IMR-90 (cell line): Measurements from ENCODE around the gene GSTM1. TPM values are rescaled to one million over a fixed set of nuclear protein-coding genes. Genes with fewer than 3 reads are reported as not detected.

ENCODE experiments used
- ATAC-seq: fragments of 200-7000 bp; cut with Tn5 transposase; 2 replicates; pipeline ENCODE4 v1.9.1; 2020; ENCODE audit warnings: low read depth, mild to moderate bottlenecking, moderate library complexity
- BruUV-seq: library from RNA; stranded (reverse); fragments of 400-500 nt; replicated peaks from 2 replicates; lab custom pipeline; 2021; lab: Mats Ljungman, UMichigan
- CTCF ChIA-PET: fragments of 300-600 bp; formaldehyde crosslinking; extraction: SDS; loops from one replicate; lab custom pipeline; 2021; ENCODE audit warnings: antibody characterized with exemption; lab: Yijun Ruan, JAX
- POLR2A ChIA-PET: fragments of 300-600 bp; sonication (Branson Sonifier 250); formaldehyde crosslinking; loops from one replicate; lab custom pipeline; 2022; ENCODE audit warnings: antibody characterized with exemption; ENCODE audit not compliant: unreplicated experiment; lab: Charles Lee
- DNase-seq: peaks from one replicate; pipeline ENCODE4 v3.0.0; 2013
- H2AFZ ChIP-seq: replicated peaks from 2 replicates; pipeline ENCODE3; 2013; ENCODE audit warnings: low read length, mild to moderate bottlenecking; ENCODE audit not compliant: poor library complexity
- H2AK5ac ChIP-seq: 2 replicates; pipeline ENCODE4 v1.6.1; 2013; ENCODE audit warnings: low read depth, low read length, inconsistent platforms
- H2AK9ac ChIP-seq: replicated peaks from 2 replicates; pipeline ENCODE3; 2013; ENCODE audit warnings: mild to moderate bottlenecking, low read depth, low read length, moderate library complexity; ENCODE audit not compliant: poor library complexity
- H2BK120ac ChIP-seq: 2 replicates; pipeline ENCODE4 v1.6.1; 2013; ENCODE audit warnings: low read depth, low read length, inconsistent platforms
- H2BK15ac ChIP-seq: 3 replicates; pipeline ENCODE4 v1.6.1; 2013; ENCODE audit warnings: low read depth, low read length, inconsistent platforms
- H2BK20ac ChIP-seq: 2 replicates; pipeline ENCODE4 v1.6.1; 2013; ENCODE audit warnings: low read depth, mild to moderate bottlenecking, inconsistent platforms, low read length, moderate library complexity
- H2BK5ac ChIP-seq: 2 replicates; pipeline ENCODE4 v1.6.1; 2013; ENCODE audit warnings: mild to moderate bottlenecking, low read depth, low read length, inconsistent platforms; ENCODE audit not compliant: poor library complexity, severe bottlenecking
- H3K14ac ChIP-seq: replicated peaks from 2 replicates; pipeline ENCODE4 v1.6.1; 2013; ENCODE audit warnings: low read depth, low read length, inconsistent platforms
- H3K18ac ChIP-seq: 2 replicates; pipeline ENCODE4 v1.6.1; 2013; ENCODE audit warnings: low read depth, low read length, control low read depth
- H3K23ac ChIP-seq: 2 replicates; pipeline ENCODE4 v1.6.1; 2013; ENCODE audit warnings: low read depth, low read length, inconsistent platforms
- H3K27ac ChIP-seq: 2 replicates; pipeline ENCODE4 v1.5.1; 2013; ENCODE audit warnings: mild to moderate bottlenecking, control low read depth, low read length; ENCODE audit not compliant: insufficient read depth
- H3K27me3 ChIP-seq: 2 replicates; pipeline ENCODE4 v1.6.1; 2013; ENCODE audit warnings: low read length; ENCODE audit not compliant: control insufficient read depth, insufficient read depth
- H3K36me3 ChIP-seq: 2 replicates; pipeline ENCODE4 v1.6.1; 2013; ENCODE audit warnings: low read length, mixed read lengths; ENCODE audit not compliant: control insufficient read depth, insufficient read depth
- H3K4ac ChIP-seq: 2 replicates; pipeline ENCODE4 v1.6.1; 2013; ENCODE audit warnings: low read depth, low read length, inconsistent platforms
- H3K4me1 ChIP-seq: 2 replicates; pipeline ENCODE4 v1.6.1; 2013; ENCODE audit warnings: low read length, mixed read lengths; ENCODE audit not compliant: control insufficient read depth, insufficient read depth
- H3K4me2 ChIP-seq: 2 replicates; pipeline ENCODE4 v1.6.1; 2013; ENCODE audit warnings: low read depth, mild to moderate bottlenecking, control low read depth, low read length, moderate library complexity
- H3K4me3 ChIP-seq: 2 replicates; pipeline ENCODE4 v1.5.1; 2013; ENCODE audit warnings: low read depth, mild to moderate bottlenecking, control low read depth, low read length, moderate library complexity; ENCODE audit not compliant: insufficient read depth
- H3K56ac ChIP-seq: 2 replicates; pipeline ENCODE4 v1.6.1; 2013; ENCODE audit warnings: low read length, inconsistent platforms; ENCODE audit not compliant: insufficient read depth; ENCODE audit errors: extremely low read depth
- H3K79me1 ChIP-seq, 2 experiments: 2 replicates each; pipeline ENCODE4 v1.6.1; 2013; ENCODE audit warnings: low read length in 2 of 2, inconsistent platforms in 1 of 2, low read depth in 1 of 2
- H3K9ac ChIP-seq: 2 replicates; pipeline ENCODE4 v1.6.1; 2013; ENCODE audit warnings: low read depth, low read length, control low read depth
- H3K9me1 ChIP-seq: 2 replicates; pipeline ENCODE4 v1.6.1; 2013; ENCODE audit warnings: low read length, inconsistent platforms; ENCODE audit not compliant: insufficient read depth
- H3K9me3 ChIP-seq: 2 replicates; pipeline ENCODE4 v1.6.1; 2013; ENCODE audit warnings: low read length; ENCODE audit not compliant: control insufficient read depth, insufficient read depth
- H4K20me1 ChIP-seq: 2 replicates; pipeline ENCODE4 v1.6.1; 2013; ENCODE audit warnings: low read length, inconsistent platforms; ENCODE audit not compliant: insufficient read depth
- H4K5ac ChIP-seq: 2 replicates; pipeline ENCODE4 v1.6.1; 2013; ENCODE audit warnings: mild to moderate bottlenecking, low read depth, low read length, control low read depth
- H4K8ac ChIP-seq, 2 experiments: 2 replicates each; pipeline ENCODE4 v1.6.1; 2013; ENCODE audit warnings: low read depth in 2 of 2, low read length in 2 of 2, control low read depth in 1 of 2, inconsistent platforms in 1 of 2
- H4K91ac ChIP-seq: 2 replicates; pipeline ENCODE4 v1.6.1; 2013; ENCODE audit warnings: low read depth, low read length, inconsistent platforms; ENCODE audit not compliant: insufficient read depth
- MXI1 ChIP-seq: IDR thresholded peaks from 2 replicates; pipeline ENCODE4 v1.6.1; 2012; ENCODE audit warnings: low read depth, mild to moderate bottlenecking, low read length, moderate library complexity, borderline replicate concordance
- POLR2A ChIP-seq: IDR thresholded peaks from 2 replicates; pipeline ENCODE4 v1.6.1; 2012; ENCODE audit warnings: mild to moderate bottlenecking, low read depth, low read length
- RAD21 ChIP-seq: IDR thresholded peaks from 2 replicates; pipeline ENCODE4 v1.6.1; 2012; ENCODE audit warnings: low read length, improper control_type of control experiment
- WGBS, 2 experiments: methylation state at CpG; one replicate each; pipeline versions ENCODE4 v1.1.5 to v1.1.7; 2013; ENCODE audit warnings: missing lambda C conversion rate in 2 of 2; ENCODE audit not compliant: insufficient read length in 1 of 2; ENCODE audit errors: extremely low coverage in 2 of 2; 5-methylcytosine and 5-hydroxymethylcytosine counted together
- dilution Hi-C: fragments of 300-500 bp; cut with HindIII; formaldehyde crosslinking; loops from one replicate; pipeline ENCODE4 v1.14.3; 2018; ENCODE audit warnings: low sequenced_read_pairs; ENCODE audit not compliant: unreplicated experiment
- in situ Hi-C: fragments of 300-500 bp; cut with MboI; formaldehyde crosslinking; loops from 3 replicates; pipeline ENCODE4 v1.14.3; 2019; ENCODE audit warnings: low sequenced_read_pairs, inconsistent platforms, mixed read lengths
- intact Hi-C: fragments of 100-400 bp; cut with micrococcal nuclease; formaldehyde crosslinking; loops from 2 replicates; pipeline ENCODE4 v1.10.0; 2022
- polyA plus RNA-seq, 3 experiments: library from polyadenylated mRNA; depleted of rRNA; stranded (reverse); fragments of >200 nt; gene quantifications; 2 replicates each; pipeline ENCODE4 v1.2.3, GENCODE V29; 2012; ENCODE audit warnings: low replicate concordance in 1 of 3
- total RNA-seq: library from RNA; depleted of rRNA; stranded (reverse); fragments of >200 nt; gene quantifications from 2 replicates; pipeline ENCODE4 v1.2.3, GENCODE V29; 2012

The GSTM1 gene
- total and polyA plus RNA-seq, 2 of the 4 experiments (the other 2 are of a cell fraction) = not detected

- H2BK5ac ChIP-seq = no peak overlapping the region
- H3K18ac ChIP-seq = no peak overlapping the region
- no peak overlapping the region; the same call in 1 of the 2 replicates for H3K14ac ChIP-seq
- intact Hi-C loops (no loop called here), dilution Hi-C loops (no loop called here), in situ Hi-C loops (no loop called here)
- H2AK9ac ChIP-seq = peak overlapping the region; percentile 81
- H2AK5ac ChIP-seq = peak overlapping the region; percentile 43; the same call in 1 of the 2 replicates
- peaks cover 6% of the 10 kb centered on the region; the same call in 1 of the 2 replicates for H3K4me1 ChIP-seq
- H3K4me2 ChIP-seq = peak overlapping the region; percentile 97
- DNase-seq = peak; percentile 0
- no peaks in the 10 kb centered on the region for H4K20me1 ChIP-seq
- H2AFZ ChIP-seq = peak overlapping the region; percentile 54
- H3K23ac ChIP-seq = peak overlapping the region; percentile 74; the same call in 1 of the 2 replicates
- peaks cover 5 to 14% of the 10 kb centered on the region in 2 experiments; a peak in 2 of 4 replicates for H3K79me1 ChIP-seq
- H2BK120ac ChIP-seq = peak overlapping the region; percentile 39; the same call in 1 of the 2 replicates
- H3K27me3 ChIP-seq = no peaks in the 10 kb centered on the region
- H3K9ac ChIP-seq = peak overlapping the region; percentile 26
- H3K9me1 ChIP-seq = peaks cover 7% of the 10 kb centered on the region
- WGBS, 2 experiments = 17% methylated on average over 1 of the region's 26 CpGs; no CpG with 5 or more reads in 1 of the 2 experiments
- no peak for TF ChIP-seq POLR2A
- TF ChIP-seq RAD21 = no peak
- TF ChIP-seq MXI1 = peak; percentile 0; the same call in 1 of the 2 replicates
- peaks cover 9% of the 10 kb centered on the region for H3K36me3 ChIP-seq
- POLR2A ChIA-PET = no interaction called here
- ATAC-seq = peak; percentile 41; the same call in 1 of the 2 replicates
- H2BK15ac ChIP-seq = no peak overlapping the region
- H3K4me3 ChIP-seq = peak overlapping the region; percentile 40
- H3K27ac ChIP-seq = no peak overlapping the region
- H3K4ac ChIP-seq = peak overlapping the region; percentile 78; the same call in 1 of the 2 replicates
- H4K91ac ChIP-seq = no peak overlapping the region
- H3K9me3 ChIP-seq = no peaks in the 10 kb centered on the region
- no TSS peak for BruUV-seq
- peak overlapping the region; percentile 24; the same call in 1 of the 2 replicates for H3K56ac ChIP-seq
- no peak overlapping the region for H4K5ac ChIP-seq
- H2BK20ac ChIP-seq = no peak overlapping the region
- CTCF ChIA-PET = no interaction called here
- H4K8ac ChIP-seq = peak overlapping the region; percentile 35 to 86; a peak in 2 of 4 replicates
Observed at GRCh38 chr1:109668123-109668775, 19.4 kb upstream of the GSTM1 start.
